ENCODE measurements around the gene CFAP44. TPM values are rescaled to one million over a fixed set of nuclear protein-coding genes. Genes with fewer than 3 reads are reported as not detected.
"Not testable (repeated sequence)": the region's sequence is repeated elsewhere in the genome, so short reads cannot be mapped to it uniquely, and the experiment has no call there.

The CFAP44 gene
- polyA plus RNA-seq (2011; rRNA removed) (0.82 and 2.8 TPM in 2 replicates), polyA minus RNA-seq (2011; rRNA and poly(A)+ RNA removed) (1.4 and 2.6 TPM in 2 replicates)

- ChIA-PET CTCF (no interaction called here), POLR2A (interaction anchor here (0.5 kb wide), 1 partner anchor 10 kb away, joined by 3 read pairs; no protein-coding TSS in a partner anchor)
- Histone ChIP-seq H3K4me3 (ENCODE audit: low read depth, low read length) (peak within 1 kb of the TSS; percentile 42), H3K36me3 (ENCODE audit: control insufficient read depth, insufficient read depth, low read length) (no peaks in the 10 kb centered on the region), H3K27me3 (ENCODE audit: control insufficient read depth, insufficient read depth, low read length) (no peaks in the 10 kb centered on the region)
- TF ChIP-seq CTCF (IDR thresholded peaks at IDR 0.05; ENCODE audit: insufficient read depth, low read depth, low read length), result no peak
- DNase-seq (ENCODE audit: low read depth), result peak; percentile 10
Observed at GRCh38 chr3:113441051-113441770, at the start of gene CFAP44. Gene CFAP44, minus strand, starts transcription at chr3:113441493. Its CDS starts 7,829 bp downstream, at chr3:113433664.

GRCh38 chr3:113485161-113485609 lies 43.9 kb upstream of the CFAP44 start:
- no peak overlapping the region for H3K4me3 ChIP-seq (ENCODE audit: low read depth, low read length)
- H3K36me3 ChIP-seq (ENCODE audit: control insufficient read depth, insufficient read depth, low read length), result peaks cover 2% of the 10 kb centered on the region; the same call in 1 of the 2 replicates
- H3K27me3 ChIP-seq (ENCODE audit: control insufficient read depth, insufficient read depth, low read length), result no peaks in the 10 kb centered on the region
- no peak for DNase-seq (ENCODE audit: low read depth)
- ChIA-PET POLR2A (no interaction called here), CTCF (no interaction called here)
- TF ChIP-seq CTCF (IDR thresholded peaks at IDR 0.05; ENCODE audit: insufficient read depth, low read depth, low read length), result no peak

- H3K4me3 ChIP-seq (ENCODE audit: low read depth, low read length), result no peak overlapping the region
- CTCF ChIA-PET, result interaction anchor here (1.1 kb wide), 2 partner anchors 12 to 27 kb away, joined by 3 read pairs; no protein-coding TSS in a partner anchor
- POLR2A ChIA-PET, result no interaction called here
- TF ChIP-seq CTCF (IDR thresholded peaks at IDR 0.05; ENCODE audit: insufficient read depth, low read depth, low read length), result no peak
- DNase-seq (ENCODE audit: low read depth), result no peak
- no peaks in the 10 kb centered on the region for H3K27me3 ChIP-seq (ENCODE audit: control insufficient read depth, insufficient read depth, low read length)
- H3K36me3 ChIP-seq (ENCODE audit: control insufficient read depth, insufficient read depth, low read length), result no peaks in the 10 kb centered on the region; the same call in 1 of the 2 replicates
Observed at GRCh38 chr3:113468539-113468938, 27.2 kb upstream of the CFAP44 start.

GRCh38 chr3:113461488-113461887 lies 20.2 kb upstream of the CFAP44 start:
- Histone ChIP-seq H3K36me3 (ENCODE audit: control insufficient read depth, insufficient read depth, low read length) (0 out of 2 replicates have a peak, but pooled peaks cover 1% of the 10 kb centered on the region), H3K4me3 (ENCODE audit: low read depth, low read length) (no peak overlapping the region), H3K27me3 (ENCODE audit: control insufficient read depth, insufficient read depth, low read length) (no peaks in the 10 kb centered on the region)
- no peak for DNase-seq (ENCODE audit: low read depth)
- no peak for TF ChIP-seq CTCF (IDR thresholded peaks at IDR 0.05; ENCODE audit: insufficient read depth, low read depth, low read length)
- CTCF ChIA-PET, result no interaction called here
- POLR2A ChIA-PET, result no interaction called here

- H3K27me3 ChIP-seq (ENCODE audit: control insufficient read depth, insufficient read depth, low read length); DNase-seq (ENCODE audit: low read depth); POLR2A ChIA-PET; H3K4me3 ChIP-seq (ENCODE audit: low read depth, low read length); CTCF ChIA-PET; H3K36me3 ChIP-seq (ENCODE audit: control insufficient read depth, insufficient read depth, low read length): not testable (repeated sequence)
Observed at GRCh38 chr3:113458554-113458953, 17.3 kb upstream of the CFAP44 start.

Measured in BJ (cell line).